NCI-H2227 (cell line): ENCODE data around the gene KCNIP1.
A peak's percentile ranks its signal among the peaks of the same experiment; 100 is the strongest.

Experiments used
- DNase-seq: peaks from one replicate; lab custom pipeline; 2025; ENCODE audit not compliant: unreplicated experiment; lab: John Stamatoyannopoulos, UW

KCNIP1 gene

DNA sequence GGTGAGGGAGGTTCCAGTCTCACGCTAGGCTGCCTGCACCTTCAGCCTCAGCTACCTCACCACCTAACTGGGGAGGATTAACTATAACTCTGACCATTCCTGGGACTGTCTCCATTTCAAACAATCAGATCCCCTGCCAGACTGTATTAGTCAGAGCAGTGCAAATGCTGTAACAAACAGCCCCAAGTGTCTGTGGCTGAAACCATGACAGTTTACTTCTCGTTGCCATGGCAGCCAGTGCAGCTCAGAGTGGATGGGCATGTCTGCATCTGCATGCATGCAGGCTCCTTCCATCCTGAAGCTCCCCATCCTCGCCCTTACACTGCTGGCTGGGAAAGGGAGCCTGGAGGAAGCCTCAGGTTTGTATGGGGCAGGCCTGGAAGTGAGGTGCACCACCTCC, 86.7 kb downstream of the KCNIP1 start:
- no peak for DNase-seq

DNA sequence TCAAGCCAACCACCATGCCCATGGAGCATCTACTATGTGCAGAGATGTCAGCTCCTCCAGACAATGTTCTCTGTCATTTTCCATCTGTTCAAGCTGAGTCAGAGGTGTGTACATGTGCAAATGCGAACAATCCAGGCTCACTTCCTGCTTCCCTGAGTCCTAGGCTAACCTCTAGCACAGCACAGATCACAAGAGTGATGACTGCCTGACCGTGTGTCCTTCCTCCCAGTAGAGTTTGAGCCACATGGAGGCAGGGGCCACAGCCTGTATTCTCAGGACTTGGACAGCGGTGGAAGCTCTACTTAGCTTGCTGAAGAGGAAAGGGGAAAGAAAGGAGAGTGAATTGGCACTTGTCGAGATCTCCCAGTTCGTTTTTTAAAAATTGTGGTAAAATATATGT, 87.2 kb downstream of the KCNIP1 start:
- no peak for DNase-seq

DNA sequence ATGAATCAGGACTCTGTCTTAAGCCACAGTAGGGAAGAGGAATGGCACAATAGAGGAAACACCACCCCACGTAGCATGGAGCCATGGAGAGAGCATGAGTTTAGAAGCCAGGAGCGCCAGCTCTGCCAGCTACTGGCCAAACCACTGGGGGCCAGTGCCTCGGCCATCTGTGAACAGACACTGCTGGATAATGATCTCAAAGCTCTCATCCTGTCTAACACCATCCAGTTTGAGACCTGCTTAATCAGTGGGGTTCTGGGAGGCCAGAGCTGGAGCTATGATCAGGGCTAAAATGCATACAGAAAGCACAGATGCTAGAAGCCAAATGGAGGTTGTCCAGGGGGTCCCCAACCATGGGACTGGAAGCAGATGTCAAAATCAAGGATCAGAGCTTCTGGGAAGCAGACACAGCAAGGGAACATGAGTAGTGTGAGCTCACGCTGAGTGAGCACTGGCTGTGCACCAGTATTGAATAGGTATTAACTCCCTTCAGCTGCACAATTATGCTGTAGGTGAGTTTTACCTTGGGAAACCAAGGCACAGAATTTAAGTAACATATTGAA, 92.7 kb downstream of the KCNIP1 start:
- DNase-seq: no peak

DNA sequence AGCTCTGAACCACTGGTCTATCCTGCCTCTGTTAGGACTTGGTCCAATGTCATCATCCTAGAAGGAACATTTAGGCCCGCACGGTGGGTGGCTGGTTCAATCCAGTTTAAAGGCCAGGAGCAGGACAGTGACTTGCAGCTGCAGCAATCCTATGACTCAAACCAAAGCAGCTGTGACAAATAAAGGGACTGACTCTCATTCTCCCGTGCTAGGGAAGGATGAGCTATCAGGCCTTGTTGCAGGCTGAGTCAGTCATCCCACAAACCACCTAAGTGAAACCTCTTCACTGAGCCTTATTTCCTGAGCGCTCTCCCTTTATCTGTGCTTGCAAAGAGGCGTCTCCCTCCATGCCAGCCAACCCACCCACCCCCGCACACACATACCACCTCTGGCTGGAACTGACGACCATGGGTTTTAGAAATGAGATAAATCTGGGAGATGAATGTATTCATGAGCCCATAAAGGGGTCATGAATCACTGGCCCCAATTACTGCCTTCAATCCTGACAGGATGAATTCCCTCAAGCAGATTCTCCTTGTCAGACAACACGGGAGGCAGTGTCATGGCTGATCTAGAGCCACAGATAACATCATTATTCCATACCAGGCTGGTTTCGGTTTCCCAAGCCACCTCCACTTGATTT, 93.4 kb downstream of the KCNIP1 start:
- no peak for DNase-seq

DNA sequence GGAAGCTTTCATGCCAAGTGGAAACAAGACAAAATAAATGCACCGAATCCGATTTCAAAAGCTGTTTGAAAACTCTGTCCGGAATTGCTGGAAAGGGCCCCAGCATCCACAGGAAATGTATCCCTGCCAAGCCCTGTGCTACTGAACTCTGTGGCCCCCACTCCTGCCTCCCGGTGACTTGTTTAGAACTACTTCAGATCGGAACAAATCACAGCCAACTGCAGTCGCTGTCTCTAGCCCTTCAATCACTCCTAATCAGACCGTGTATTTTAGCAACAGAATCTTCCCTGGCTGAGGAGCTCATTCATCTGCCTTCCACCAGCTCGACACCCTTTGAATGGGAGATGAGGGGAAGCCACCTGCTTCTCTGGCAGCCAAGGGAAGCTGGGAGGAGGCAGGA, 94.1 kb downstream of the KCNIP1 start:
- peak; percentile 26 for DNase-seq

DNA sequence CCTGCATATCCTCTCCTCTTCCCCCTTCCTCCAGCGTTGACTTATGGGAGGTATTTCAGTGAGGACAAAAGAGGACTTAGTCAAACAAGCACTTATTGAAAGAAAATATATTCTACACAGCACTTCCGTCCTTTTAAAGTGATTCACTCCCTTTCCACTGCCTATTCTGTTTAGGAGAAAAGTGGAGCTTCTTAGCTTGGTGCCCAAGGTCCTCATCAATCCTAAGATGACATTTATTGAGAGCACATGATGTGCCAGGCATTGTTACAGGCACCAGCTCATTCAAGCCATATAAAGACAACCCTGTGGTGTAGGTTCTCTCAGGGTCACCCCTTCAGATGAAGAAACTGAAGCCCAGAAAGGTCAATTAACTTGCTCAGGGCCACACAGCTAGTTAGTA, 95.9 kb downstream of the KCNIP1 start:
- DNase-seq: no peak

DNA sequence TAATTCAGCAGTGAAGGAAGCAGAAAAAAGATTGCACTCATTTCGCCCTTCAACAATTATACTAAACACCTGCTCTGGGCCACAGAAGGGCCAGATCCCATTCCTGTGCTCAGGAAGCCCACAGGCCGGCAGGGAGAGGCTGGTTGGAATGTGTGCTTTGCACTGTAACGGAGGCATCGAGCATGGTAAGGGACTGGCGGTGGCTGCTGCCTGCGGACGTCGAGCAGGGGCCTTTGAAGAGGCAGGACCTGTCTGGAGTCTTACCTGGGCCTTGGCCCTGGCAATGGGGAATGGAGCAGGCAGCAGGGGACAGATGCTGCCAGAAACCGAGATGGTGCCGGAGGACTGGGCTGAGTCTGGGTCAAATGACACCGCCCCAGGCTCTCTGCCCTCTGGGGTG, 97.8 kb downstream of the KCNIP1 start:
- DNase-seq: no peak

DNA sequence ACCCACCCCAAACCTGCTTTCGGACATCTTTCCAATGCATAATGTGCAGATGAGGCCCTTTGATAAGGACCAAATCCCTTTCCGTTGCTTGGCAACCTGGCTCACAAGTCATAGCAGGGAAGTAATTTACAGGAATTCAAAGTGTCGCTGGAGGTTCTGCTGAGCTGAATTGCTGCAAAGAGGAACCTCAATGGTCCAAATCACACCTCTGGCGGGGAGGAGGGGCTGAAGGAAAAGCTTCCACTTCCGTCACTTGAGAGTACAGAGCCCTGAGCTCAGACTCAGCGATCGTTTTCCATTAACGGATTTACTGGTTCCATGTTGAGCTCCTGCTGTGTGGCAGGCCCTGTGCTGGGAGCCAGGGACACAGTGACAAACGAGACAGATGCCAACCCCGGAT, 99.3 kb downstream of the KCNIP1 start:
- no peak for DNase-seq

DNA sequence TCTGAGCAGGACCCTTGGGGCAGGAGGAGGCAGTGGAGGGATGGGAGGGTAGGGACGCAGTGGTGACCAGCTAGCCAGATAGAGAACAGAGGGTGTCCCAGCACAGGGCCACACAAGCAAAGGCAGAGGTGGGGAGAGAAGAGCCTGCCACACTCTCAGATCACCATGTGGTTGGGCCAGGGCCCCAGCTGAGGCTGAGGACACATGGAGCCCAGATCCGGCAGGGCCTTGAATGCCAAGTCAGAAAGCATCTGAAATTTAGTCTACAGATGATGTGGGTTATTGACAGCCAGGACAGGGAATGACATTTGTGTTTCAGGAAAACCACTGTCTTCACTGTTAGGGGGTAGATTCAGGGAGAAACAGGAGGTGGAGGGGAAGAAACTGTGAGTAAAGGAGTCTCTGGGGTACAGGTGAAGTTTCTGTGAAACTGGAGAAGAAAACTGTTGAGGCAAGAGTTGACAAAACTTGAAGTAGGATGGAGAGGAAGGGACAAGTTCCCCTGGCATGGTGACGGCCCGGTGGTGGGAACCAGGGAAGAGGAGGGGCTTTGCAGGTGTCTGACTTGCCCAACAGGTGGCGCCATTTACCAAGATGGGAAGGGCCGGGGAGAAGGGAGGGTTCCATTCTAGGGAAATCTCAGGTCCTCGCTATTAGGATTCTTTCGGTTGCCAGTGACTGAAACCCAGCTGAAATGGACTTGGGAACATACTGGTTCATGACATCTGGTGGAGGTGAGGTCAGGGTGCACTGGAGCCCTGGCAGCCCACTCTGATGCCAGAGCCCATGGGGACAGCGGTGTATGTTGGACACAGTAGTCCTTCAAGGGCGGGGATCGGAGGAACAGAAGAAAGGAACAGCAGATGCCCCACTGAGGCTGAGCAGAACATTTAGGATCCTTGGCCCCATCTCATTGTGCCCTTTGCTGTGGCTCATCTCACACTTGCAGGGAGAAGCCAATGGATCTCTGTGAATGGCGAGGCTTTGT, 100.1 kb downstream of the KCNIP1 start:
- DNase-seq: peak; percentile 78

DNA sequence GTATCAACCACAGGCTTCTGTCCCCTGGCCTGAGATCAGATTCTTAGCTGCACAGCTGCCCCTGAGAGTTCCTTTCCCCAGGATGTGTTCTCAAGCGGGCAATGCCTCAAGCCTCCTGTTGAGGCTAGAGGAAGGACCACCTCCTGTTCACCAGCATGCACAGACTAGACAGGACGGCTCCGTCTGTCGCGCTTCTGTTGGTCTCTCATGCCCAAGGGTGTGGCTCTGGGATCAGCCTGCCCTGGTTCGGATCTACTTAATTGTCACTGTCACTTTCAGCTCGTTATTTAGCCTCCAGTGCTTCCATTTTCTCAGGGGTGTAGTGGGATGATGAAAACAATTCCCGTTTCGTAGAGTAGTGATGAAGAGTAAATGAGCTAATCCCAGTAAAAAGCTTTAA, 103.1 kb downstream of the KCNIP1 start:
- no peak for DNase-seq

DNA sequence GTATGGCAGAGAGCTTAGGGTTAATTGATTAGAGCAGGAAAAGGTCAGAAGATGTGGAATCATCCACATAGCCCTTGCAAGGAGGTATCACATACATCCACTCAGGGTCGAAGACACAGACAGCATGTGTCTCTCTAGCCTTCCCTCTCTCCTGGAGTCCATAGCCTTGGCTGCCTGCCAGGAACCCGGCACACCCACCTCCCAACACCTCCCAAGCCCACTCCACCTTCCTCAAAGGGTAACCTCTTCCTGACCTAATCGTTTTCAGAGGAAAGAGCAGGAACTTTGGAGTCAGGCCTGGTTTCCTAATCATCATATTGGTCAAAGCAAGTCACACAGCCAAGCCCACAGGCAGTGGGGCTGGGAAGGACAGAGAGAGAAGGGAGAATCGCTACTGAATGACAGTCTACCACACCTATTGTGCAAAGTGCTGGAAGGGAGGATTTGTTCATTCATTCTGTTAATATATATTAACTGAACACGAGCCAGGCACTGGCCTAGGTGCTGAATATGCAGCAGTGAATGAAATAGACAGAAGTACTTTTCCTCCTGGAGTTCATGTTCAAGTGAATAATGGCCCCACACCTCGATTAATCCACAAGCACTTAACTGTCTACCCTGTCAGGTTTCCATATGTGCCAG, 107.8 kb downstream of the KCNIP1 start:
- DNase-seq: peak; percentile 43

DNA sequence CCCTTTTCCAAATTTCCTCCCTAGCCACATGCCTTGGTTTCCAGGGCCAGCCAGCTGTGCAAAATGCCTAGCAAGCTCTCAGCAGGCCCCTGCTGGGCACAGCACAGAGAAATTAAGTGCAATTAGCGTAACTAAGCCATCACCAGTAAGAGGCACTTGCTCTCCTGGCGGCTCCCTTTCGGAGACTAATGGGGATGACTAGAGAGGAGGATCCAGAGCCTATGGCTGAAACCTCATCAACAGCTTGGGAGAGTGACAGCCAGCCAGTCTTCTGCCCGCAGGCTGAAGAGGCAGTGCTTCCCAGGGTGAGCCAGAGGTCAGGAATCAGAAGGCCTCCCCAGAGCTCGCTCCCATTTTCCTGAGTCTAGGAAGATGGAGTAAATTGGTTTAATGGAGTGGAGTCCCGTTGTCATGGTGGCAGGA, 108.4 kb downstream of the KCNIP1 start:
- peak; percentile 91 for DNase-seq

DNA sequence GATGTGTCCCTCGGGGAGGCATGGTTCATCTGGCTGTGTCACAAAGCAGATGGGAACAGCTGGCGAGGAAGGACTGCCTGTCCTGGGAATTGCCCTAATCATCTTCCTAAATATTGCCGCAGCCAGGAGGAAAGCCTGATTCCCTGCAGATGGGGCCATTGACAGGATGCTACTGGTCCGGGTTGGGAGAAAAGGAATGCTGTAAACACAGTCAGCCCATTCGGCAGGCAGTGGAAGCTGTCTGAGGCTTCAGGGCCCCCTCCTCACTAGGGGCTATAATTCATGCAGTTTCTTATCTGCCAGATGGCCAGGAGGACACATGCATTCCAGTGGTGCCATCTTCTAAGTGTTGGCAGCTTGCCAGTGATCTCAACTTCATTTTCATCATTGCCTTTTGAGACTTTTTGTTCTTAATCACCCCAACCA, 110.3 kb downstream of the KCNIP1 start:
- DNase-seq: peak; percentile 51

DNA sequence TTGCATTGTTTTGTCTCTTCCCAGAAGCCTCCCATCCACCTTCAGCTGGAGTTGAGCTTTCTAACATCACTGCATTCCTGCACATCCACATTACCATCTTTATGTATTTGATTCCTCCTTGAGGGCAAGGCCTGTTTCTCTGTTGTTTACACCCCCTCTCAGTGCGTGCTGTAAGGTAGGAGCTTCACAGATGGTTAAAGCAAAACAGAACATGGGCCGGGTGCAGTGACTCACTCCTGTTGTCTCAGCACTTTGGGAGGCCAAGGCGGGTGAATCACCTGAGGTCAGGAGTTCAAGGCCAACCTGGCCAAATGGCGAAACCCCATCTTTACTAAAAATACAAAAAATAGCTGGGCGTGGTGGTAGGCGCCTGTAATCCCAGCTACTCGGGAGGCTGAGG, 110.9 kb downstream of the KCNIP1 start:
- no peak for DNase-seq

DNA sequence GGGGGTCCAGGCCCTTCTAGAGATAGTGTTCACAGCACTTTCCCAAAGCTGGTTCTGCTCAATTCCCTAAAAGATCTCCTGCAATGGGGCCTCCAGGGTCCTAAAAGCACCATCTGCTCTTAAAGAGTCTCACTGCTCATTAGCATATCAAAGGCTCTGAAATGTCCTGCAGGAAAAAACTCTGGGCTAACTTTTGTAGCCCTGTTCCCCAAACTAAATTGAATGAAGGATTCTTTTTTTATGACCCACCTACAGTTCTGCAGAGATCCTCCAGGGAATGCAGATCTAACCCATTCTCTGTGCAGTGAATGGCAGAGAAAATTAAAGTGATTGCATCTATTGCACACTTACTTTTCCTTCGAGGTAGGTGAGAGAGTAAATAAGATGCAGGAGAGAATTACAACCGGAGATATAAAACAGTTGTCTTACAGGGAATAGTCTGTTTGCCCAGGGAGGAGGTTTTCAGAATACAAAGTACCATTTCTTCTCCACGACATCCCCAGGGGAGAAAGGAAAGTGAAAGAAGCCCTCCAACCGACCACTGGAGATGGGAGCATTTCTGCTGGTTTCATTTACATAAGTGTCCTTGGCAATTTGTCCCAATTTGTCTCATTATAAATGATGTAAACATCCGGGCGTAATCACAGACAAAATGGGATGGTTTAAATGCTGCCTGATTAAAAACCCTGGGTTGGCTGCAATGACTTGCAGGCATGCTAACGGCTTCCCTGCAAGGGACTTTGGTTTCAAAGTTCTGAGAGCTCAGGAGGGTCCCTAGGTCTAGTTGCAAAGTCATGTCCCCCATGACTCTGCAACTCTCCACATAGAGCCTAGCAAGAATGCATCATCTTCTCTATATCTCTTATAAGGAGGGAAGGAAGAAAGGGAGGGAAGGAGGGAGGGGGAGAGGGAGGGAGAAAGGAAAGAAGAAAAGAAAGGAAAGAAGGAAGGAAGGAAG, 114.0 kb downstream of the KCNIP1 start:
- no peak for DNase-seq

DNA sequence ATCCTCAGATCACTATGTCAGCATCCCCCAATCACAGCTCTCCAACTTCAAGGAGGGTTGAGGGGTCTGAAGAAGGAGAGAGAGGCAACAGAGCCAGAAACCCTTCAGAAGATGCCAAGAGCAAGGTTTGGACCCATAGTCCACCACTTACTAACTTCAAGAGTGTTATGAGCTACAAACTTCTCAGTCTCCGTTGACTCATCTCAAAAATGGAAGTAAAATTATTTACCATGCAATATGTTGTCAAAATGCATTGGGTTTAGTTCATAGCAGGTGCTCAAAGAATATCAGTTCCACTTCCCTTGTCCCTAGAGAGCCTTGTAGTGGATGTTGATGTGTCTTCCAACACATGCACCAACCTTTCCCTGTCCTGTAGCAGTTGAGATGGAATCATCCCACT, 116.0 kb downstream of the KCNIP1 start:
- no peak for DNase-seq

DNA sequence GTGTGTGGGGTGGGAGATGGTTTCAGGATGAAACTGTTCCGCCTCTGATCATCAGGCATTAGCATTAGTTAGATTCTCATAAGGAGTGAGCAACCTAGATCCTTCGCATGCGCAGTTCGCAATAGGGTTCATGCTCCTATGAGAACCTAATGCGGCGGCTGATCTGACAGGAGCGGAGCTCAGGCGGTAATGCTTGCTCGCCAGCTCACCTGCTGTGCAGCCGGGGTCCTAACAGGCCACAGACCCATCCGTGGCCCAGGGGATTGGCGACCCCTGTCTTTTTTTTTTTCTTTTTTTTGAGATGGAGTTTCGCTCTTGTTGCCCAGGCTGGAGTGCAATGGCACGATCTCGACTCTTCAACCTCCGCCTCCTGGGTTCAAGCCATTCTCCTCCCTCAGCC, 119.1 kb downstream of the KCNIP1 start:
- DNase-seq: no peak

DNA sequence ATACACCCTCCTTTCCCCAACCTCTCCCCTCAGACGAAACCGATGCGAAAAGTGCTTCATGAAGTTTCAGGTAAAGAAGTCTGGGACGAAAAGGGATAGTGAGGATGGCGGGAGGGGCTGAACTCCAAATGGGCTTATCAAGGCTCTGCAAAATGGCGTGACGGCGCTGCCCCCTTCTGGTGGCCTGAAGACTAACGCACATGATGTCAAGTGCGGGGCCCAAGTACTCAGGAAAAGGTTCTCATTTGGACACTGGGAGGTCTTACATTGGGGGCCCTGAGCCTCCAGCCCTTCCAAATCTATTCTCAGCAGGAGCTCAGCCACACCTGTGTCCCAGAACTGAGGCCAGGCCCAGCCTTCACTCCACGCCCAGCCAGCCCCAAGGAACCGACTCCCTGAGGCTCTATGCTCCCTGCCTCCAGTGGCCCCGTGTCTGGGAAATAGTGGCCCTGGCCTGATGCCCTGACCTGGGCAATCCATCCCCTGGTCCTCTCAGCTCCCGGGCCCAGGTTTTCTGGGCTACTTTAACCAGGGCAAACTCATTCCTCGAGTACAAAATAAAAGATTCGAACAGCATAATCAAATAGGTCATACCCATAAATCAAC, 119.9 kb downstream of the KCNIP1 start:
- DNase-seq: no peak

DNA sequence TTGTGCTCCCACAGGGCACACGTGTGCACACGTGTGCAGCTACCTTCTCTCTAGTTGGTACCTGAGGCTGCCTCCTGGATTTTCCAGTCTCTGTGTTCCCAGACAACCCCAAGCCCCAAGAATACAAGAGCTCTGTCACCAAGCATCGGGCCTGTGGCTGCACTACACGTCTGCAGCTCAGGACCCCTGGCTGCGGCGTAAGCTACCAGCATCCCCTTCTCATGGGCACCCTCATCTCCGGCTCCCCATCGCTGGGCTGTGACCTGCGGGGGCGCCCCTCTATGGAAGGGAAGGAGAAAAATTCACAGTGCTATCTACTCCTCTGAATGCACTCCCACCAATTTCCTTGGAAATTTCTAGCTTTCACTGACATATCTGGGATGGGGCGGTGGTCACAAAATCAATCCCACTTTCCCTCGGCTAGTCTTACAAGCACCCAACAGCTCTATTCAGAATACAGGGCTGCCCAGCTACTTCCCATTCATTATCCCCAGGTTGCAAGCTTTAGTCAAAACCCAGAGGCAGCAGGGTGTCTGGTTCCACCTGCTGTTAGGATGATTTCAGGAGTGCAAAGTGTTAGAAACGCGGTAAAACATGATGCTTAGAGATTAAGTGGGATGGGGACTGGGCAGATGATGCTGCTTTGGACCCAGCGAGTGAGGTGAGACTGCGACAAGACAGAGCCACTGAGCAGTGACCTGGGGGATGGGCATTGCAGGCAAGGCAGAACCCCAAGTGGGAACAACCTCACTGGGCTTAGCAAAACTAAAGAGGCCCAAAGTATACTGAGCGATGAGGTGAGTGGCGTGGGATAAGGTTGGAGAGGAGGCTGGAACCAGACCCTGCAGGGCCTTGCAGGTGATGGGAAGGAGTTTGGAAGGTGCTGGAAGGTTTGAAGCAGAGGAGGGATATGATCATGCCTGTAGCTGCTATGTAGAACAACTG, 121.7 kb downstream of the KCNIP1 start:
- DNase-seq: peak; percentile 18
